DOHH2 (cell line): Measurements from ENCODE around the gene CHP2.
"Not testable (repeated sequence)": the region's sequence is repeated elsewhere in the genome, so short reads cannot be mapped to it uniquely, and the experiment has no call there.

Experiments
- H3F3A ChIP-seq: fragments of 200-600 bp; sonication (generic), shearing (Covaris generic); 2 replicates; pipeline ENCODE4 v1.6.0; 2016; ENCODE audit warnings: antibody characterized with exemption, mild to moderate bottlenecking; ENCODE audit not compliant: control insufficient read depth, insufficient read depth
- H3K27ac ChIP-seq: fragments of 200-600 bp; sonication (generic); 2 replicates; pipeline ENCODE4 v1.5.1; 2014; ENCODE audit warnings: low read depth, mild to moderate bottlenecking, low read length, moderate library complexity
- H3K27me3 ChIP-seq: fragments of 200-600 bp; sonication (generic); 2 replicates; pipeline ENCODE4 v1.6.1; 2014; ENCODE audit warnings: mild to moderate bottlenecking, low read length, mixed read lengths; ENCODE audit not compliant: control insufficient read depth
- H3K36me3 ChIP-seq: fragments of 200-600 bp; sonication (generic); 2 replicates; pipeline ENCODE4 v1.6.1; 2014; ENCODE audit warnings: mild to moderate bottlenecking, low read length, moderate library complexity, mixed read lengths; ENCODE audit not compliant: control insufficient read depth
- H3K4me1 ChIP-seq: fragments of 200-600 bp; sonication (generic); 2 replicates; pipeline ENCODE4 v1.6.1; 2014; ENCODE audit warnings: mild to moderate bottlenecking, low read length, mixed read lengths; ENCODE audit not compliant: control insufficient read depth
- H3K4me2 ChIP-seq: fragments of 200-600 bp; sonication (generic); 2 replicates; pipeline ENCODE4 v1.6.0; 2014; ENCODE audit warnings: mild to moderate bottlenecking, low read length, moderate library complexity
- H3K4me3 ChIP-seq: fragments of 200-600 bp; sonication (generic); 2 replicates; pipeline ENCODE4 v1.5.1; 2014; ENCODE audit warnings: mild to moderate bottlenecking, low read length, mixed read lengths
- H3K79me2 ChIP-seq: fragments of 200-600 bp; sonication (generic); 2 replicates; pipeline ENCODE4 v1.6.1; 2014; ENCODE audit warnings: mild to moderate bottlenecking, low read length, mixed read lengths; ENCODE audit not compliant: control insufficient read depth
- H3K9me2 ChIP-seq: fragments of 200-600 bp; sonication (generic); replicated peaks from 2 replicates; pipeline ENCODE4 v1.6.1; 2014; ENCODE audit warnings: mild to moderate bottlenecking, low read length, mixed read lengths; ENCODE audit not compliant: control insufficient read depth
- H3K9me3 ChIP-seq: fragments of 200-600 bp; sonication (generic); 2 replicates; pipeline ENCODE4 v1.6.1; 2014; ENCODE audit warnings: antibody characterized with exemption, low read length, mixed read lengths; ENCODE audit not compliant: control insufficient read depth, insufficient read depth
- H4K20me1 ChIP-seq: fragments of 200-600 bp; sonication (generic); 2 replicates; pipeline ENCODE4 v1.6.0; 2014; ENCODE audit warnings: low read depth, mild to moderate bottlenecking, antibody characterized with exemption, low read length, moderate library complexity; ENCODE audit not compliant: control insufficient read depth, insufficient read depth
- EZH2phosphoT487 ChIP-seq: fragments of 200-600 bp; sonication (generic); IDR thresholded peaks from 2 replicates; pipeline ENCODE4 v1.6.1; 2017; ENCODE audit warnings: borderline replicate concordance, mild to moderate bottlenecking, antibody characterized with exemption, low read length, moderate library complexity, mixed read lengths
- TF ChIP-seq, protein P1 (sequence below): fragments of 200-600 bp; sonication (generic); IDR thresholded peaks from one replicate; pipeline ENCODE4 v1.5.1; 2014; ENCODE audit warnings: antibody characterized with exemption, mild to moderate bottlenecking, low read depth, low read length; ENCODE audit not compliant: poor library complexity, severe bottlenecking

CHP2 gene

GRCh38 chr16:23745263-23745662, 9.6 kb upstream of the CHP2 start:
- H4K20me1 ChIP-seq, result no peaks in the 10 kb centered on the region
- no peak overlapping the region for H3K4me3 ChIP-seq
- H3K79me2 ChIP-seq, result no peaks in the 10 kb centered on the region
- no peaks in the 10 kb centered on the region for H3K4me1 ChIP-seq
- H3K9me3 ChIP-seq, result no peaks in the 10 kb centered on the region
- no peaks in the 10 kb centered on the region for H3K36me3 ChIP-seq
- H3K27ac ChIP-seq, result no peak overlapping the region
- H3F3A ChIP-seq, result no peaks in the 10 kb centered on the region
- H3K4me2 ChIP-seq, result no peak overlapping the region
- no peaks in the 10 kb centered on the region for H3K27me3 ChIP-seq
- no peaks in the 10 kb centered on the region for H3K9me2 ChIP-seq
- TF ChIP-seq, protein P1, sequence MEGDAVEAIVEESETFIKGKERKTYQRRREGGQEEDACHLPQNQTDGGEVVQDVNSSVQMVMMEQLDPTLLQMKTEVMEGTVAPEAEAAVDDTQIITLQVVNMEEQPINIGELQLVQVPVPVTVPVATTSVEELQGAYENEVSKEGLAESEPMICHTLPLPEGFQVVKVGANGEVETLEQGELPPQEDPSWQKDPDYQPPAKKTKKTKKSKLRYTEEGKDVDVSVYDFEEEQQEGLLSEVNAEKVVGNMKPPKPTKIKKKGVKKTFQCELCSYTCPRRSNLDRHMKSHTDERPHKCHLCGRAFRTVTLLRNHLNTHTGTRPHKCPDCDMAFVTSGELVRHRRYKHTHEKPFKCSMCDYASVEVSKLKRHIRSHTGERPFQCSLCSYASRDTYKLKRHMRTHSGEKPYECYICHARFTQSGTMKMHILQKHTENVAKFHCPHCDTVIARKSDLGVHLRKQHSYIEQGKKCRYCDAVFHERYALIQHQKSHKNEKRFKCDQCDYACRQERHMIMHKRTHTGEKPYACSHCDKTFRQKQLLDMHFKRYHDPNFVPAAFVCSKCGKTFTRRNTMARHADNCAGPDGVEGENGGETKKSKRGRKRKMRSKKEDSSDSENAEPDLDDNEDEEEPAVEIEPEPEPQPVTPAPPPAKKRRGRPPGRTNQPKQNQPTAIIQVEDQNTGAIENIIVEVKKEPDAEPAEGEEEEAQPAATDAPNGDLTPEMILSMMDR, result no peak
- no peak for TF ChIP-seq EZH2phosphoT487

- no peak overlapping the region for H3K27ac ChIP-seq
- no peak for TF ChIP-seq EZH2phosphoT487
- TF ChIP-seq, protein P1, result no peak
- H3K4me1 ChIP-seq, result no peaks in the 10 kb centered on the region
- H3K9me3 ChIP-seq, result no peaks in the 10 kb centered on the region
- no peaks in the 10 kb centered on the region for H3K9me2 ChIP-seq
- H4K20me1 ChIP-seq, result no peaks in the 10 kb centered on the region
- H3K36me3 ChIP-seq, result no peaks in the 10 kb centered on the region
- H3K4me2 ChIP-seq, result no peak overlapping the region
- H3K79me2 ChIP-seq, result no peaks in the 10 kb centered on the region
- H3K4me3 ChIP-seq, result no peak overlapping the region
- H3K27me3 ChIP-seq, result no peaks in the 10 kb centered on the region
- H3F3A ChIP-seq, result no peaks in the 10 kb centered on the region
These were observed 6.2 kb upstream of the CHP2 start for GRCh38 chr16:23748630-23749029.

DNA sequence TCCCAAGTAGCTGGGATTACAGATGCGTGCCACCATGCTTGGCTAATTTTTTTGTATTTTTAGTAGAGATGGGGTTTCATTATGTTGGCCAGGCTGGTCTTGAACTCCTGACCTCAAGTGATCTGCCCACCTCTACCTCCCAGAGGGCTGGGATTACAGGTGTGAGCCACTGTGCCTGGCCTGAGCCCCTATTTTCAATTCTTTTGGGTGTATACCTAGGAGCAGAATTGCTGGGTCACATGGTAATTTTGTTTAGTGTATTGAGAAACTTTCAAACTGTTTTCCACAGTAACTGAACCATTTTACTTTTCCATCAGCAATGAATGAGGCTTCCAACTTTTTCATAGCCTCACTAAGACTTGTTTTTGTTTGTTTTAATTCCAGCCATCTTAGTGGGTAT, 3.8 kb upstream of the CHP2 start:
- H4K20me1 ChIP-seq, H3K4me3 ChIP-seq, H3K4me1 ChIP-seq, H3K4me2 ChIP-seq, H3K27me3 ChIP-seq, H3K9me3 ChIP-seq, H3F3A ChIP-seq, H3K36me3 ChIP-seq, H3K9me2 ChIP-seq, H3K27ac ChIP-seq, H3K79me2 ChIP-seq: not testable (repeated sequence)

DNA sequence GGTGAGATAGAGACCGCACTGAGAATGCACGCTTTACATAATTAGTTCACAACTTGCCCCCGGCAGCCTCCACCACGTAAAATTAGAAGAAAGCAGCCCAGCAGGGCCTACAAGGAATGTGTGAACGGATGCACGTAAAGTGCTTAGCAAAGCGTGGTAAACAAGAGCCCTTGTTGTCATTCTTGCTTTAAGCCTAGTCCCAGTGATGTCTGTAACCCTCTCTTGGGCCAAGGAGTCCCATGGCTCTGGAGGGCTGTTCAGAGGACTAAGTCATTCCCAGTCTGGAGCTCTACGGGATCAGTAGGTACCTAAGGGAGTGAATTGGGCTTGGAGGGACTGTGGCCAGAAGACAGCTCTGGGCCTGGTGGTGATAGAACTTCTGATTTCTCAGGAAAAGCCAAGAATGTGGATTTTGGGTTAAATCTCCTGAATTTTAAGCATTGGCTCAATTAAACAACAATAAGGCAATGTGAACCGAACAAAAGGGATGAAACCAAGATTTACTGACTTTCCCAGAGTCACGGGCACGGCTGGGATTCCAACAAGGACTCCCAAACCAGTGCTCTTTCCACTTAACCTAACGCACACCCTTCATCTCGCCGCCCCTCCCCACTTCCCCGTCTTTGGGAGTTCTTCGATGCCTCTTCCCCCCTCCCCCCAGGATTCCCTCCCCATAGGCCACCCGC, 775 bp upstream of the CHP2 start:
- Histone ChIP-seq H3F3A (no peaks in the 10 kb centered on the region), H3K9me2 (no peaks in the 10 kb centered on the region), H3K4me3 (no peak overlapping the region), H3K27ac (no peak overlapping the region), H3K9me3 (no peaks in the 10 kb centered on the region), H3K36me3 (no peaks in the 10 kb centered on the region), H3K4me1 (no peaks in the 10 kb centered on the region), H3K27me3 (no peaks in the 10 kb centered on the region), H4K20me1 (no peaks in the 10 kb centered on the region), H3K4me2 (no peak overlapping the region), H3K79me2 (no peaks in the 10 kb centered on the region)
- no peak for TF ChIP-seq EZH2phosphoT487
- TF ChIP-seq, protein P1, result no peak
